Measurements from ENCODE around the gene CFP.

CFP gene

GRCh38 chrX:47574076-47574546 lies 55.6 kb downstream of the CFP start:
- no peak for DNase-seq (ENCODE audit: low read depth)
- no peak for TF ChIP-seq CTCF (conservative IDR thresholded peaks at IDR 0.05; ENCODE audit: low read depth, low read length)
- peak overlapping the region; percentile 29 for H3K4me3 ChIP-seq (ENCODE audit: low read length)

GRCh38 chrX:47573341-47574075 lies 56.2 kb downstream of the CFP start:
- H3K4me3 ChIP-seq (ENCODE audit: low read length), result peak overlapping the region; percentile 29
- TF ChIP-seq CTCF (conservative IDR thresholded peaks at IDR 0.05; ENCODE audit: low read depth, low read length), result no peak
- DNase-seq (ENCODE audit: low read depth), result peak; percentile 14

All from retinal pigment epithelial cell (primary cell).